Trophoblast cell (in vitro differentiated cells and primary cell): Measurements from ENCODE around the gene NKTR.

ENCODE experiments used
- DNase-seq, 2 donors: peaks; one replicate each; pipeline ENCODE4 v3.0.0-alpha.2; 2016
- H2AFZ ChIP-seq: 2 replicates; pipeline ENCODE4 v1.6.1; 2013; ENCODE audit warnings: low read length, moderate library complexity, mild to moderate bottlenecking; ENCODE audit not compliant: insufficient read depth, poor library complexity
- H2AK5ac ChIP-seq: 2 replicates; pipeline ENCODE4 v1.6.1; 2013; ENCODE audit warnings: mild to moderate bottlenecking, low read length
- H2BK120ac ChIP-seq: 2 replicates; pipeline ENCODE4 v1.6.1; 2013; ENCODE audit warnings: low read length, mild to moderate bottlenecking, moderate library complexity; ENCODE audit not compliant: insufficient read depth, poor library complexity
- H2BK12ac ChIP-seq: 2 replicates; pipeline ENCODE4 v1.6.1; 2013; ENCODE audit warnings: mild to moderate bottlenecking, low read length, moderate library complexity
- H2BK5ac ChIP-seq: 2 replicates; pipeline ENCODE4 v1.6.1; 2013; ENCODE audit warnings: low read length, low read depth, moderate library complexity, mild to moderate bottlenecking; ENCODE audit not compliant: poor library complexity
- H3K14ac ChIP-seq: 2 replicates; pipeline ENCODE4 v1.6.1; 2013; ENCODE audit warnings: mild to moderate bottlenecking, low read length
- H3K18ac ChIP-seq: 2 replicates; pipeline ENCODE4 v1.6.1; 2013; ENCODE audit warnings: mild to moderate bottlenecking, low read length
- H3K23ac ChIP-seq: 2 replicates; pipeline ENCODE4 v1.6.1; 2013; ENCODE audit warnings: low read length
- H3K27ac ChIP-seq: 2 replicates; pipeline ENCODE4 v1.5.1; 2013; ENCODE audit warnings: low read depth, mild to moderate bottlenecking, inconsistent platforms, low read length, moderate library complexity
- H3K27me3 ChIP-seq: 2 replicates; pipeline ENCODE4 v1.6.1; 2013; ENCODE audit warnings: inconsistent platforms, mild to moderate bottlenecking, low read length, moderate library complexity; ENCODE audit not compliant: insufficient read depth
- H3K36me3 ChIP-seq, 2 experiments: 1 replicate in 1 of 2; 2 replicates in 1 of 2; pipeline ENCODE4 v1.6.1; 2013; ENCODE audit warnings: low read length in 2 of 2, mild to moderate bottlenecking in 2 of 2, moderate library complexity in 1 of 2; ENCODE audit not compliant: insufficient read depth in 2 of 2, control insufficient read depth in 1 of 2
- H3K4ac ChIP-seq: 2 replicates; pipeline ENCODE4 v1.6.1; 2013; ENCODE audit warnings: low read depth, mild to moderate bottlenecking, low read length, moderate library complexity
- H3K4me1 ChIP-seq, 2 experiments: 1 replicate in 1 of 2; 2 replicates in 1 of 2; pipeline ENCODE4 v1.6.1; 2013; ENCODE audit warnings: low read length in 2 of 2, mild to moderate bottlenecking in 2 of 2, moderate library complexity in 1 of 2; ENCODE audit not compliant: insufficient read depth in 2 of 2, control insufficient read depth in 1 of 2
- H3K4me2 ChIP-seq: 2 replicates; pipeline ENCODE4 v1.6.1; 2013; ENCODE audit warnings: inconsistent platforms, mild to moderate bottlenecking, low read length, moderate library complexity
- H3K4me3 ChIP-seq: 2 replicates; pipeline ENCODE4 v1.5.1; 2013; ENCODE audit warnings: mild to moderate bottlenecking, low read depth, low read length, inconsistent platforms
- H3K79me1 ChIP-seq: one replicate; pipeline ENCODE4 v1.6.1; 2013; ENCODE audit warnings: low read length
- H3K79me2 ChIP-seq: 2 replicates; pipeline ENCODE4 v1.6.1; 2013; ENCODE audit warnings: low read length, mild to moderate bottlenecking; ENCODE audit not compliant: control insufficient read depth, insufficient read depth, poor library complexity
- H3K9ac ChIP-seq: 2 replicates; pipeline ENCODE4 v1.6.1; 2013; ENCODE audit warnings: mild to moderate bottlenecking, low read length
- H3K9me3 ChIP-seq: 2 replicates; pipeline ENCODE4 v1.6.1; 2013; ENCODE audit warnings: low read depth, mild to moderate bottlenecking, control low read depth, inconsistent platforms, low read length; ENCODE audit not compliant: insufficient read depth
- H4K12ac ChIP-seq: 2 replicates; pipeline ENCODE4 v1.6.1; 2013; ENCODE audit warnings: low read depth, mild to moderate bottlenecking, low read length, moderate library complexity
- H4K8ac ChIP-seq: 2 replicates; pipeline ENCODE4 v1.6.1; 2013; ENCODE audit warnings: low read depth, mild to moderate bottlenecking, low read length, moderate library complexity
- H4K91ac ChIP-seq: one replicate; pipeline ENCODE4 v1.6.1; 2013; ENCODE audit warnings: low read depth, mild to moderate bottlenecking, low read length, moderate library complexity
- WGBS: extraction: QIAGEN DNeasy Blood & Tissue Kit; methylation state at CpG from one replicate; pipeline ENCODE4 v1.1.7; 2013; ENCODE audit warnings: missing lambda C conversion rate; ENCODE audit not compliant: insufficient read length, insufficient coverage; ENCODE audit errors: extremely low coverage; 5-methylcytosine and 5-hydroxymethylcytosine counted together

The NKTR gene

DNA sequence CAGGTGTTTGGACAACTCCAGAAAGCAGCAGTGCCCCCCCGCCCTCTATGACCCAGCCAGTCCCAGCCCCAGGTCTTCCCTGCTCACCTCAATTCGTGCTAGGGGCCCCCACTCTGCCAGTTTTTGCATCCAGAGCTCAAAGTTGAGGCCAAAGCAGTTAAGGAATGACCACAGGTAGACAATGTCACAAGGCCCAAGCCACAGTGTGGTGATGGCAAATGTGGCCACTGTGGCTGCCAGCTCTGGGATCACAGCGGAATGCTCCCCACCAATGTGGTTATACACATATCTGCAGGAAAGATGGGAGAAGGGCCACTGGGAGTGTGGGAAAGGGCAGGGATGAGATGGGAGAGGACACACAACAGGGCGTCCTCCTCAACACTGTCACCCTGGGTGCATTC lies 93.0 kb downstream of the NKTR start:
- WGBS: no CpG with 5 or more reads among the region's 4 CpGs
- no peak overlapping the region for H3K18ac ChIP-seq
- no peak overlapping the region for H2AK5ac ChIP-seq
- no peaks in the 10 kb centered on the region for H3K4me1 ChIP-seq
- H2BK120ac ChIP-seq: no peak overlapping the region
- no peak overlapping the region for H3K23ac ChIP-seq
- H3K27ac ChIP-seq: no peak overlapping the region
- no peaks in the 10 kb centered on the region for H3K79me2 ChIP-seq
- peaks cover 11% of the 10 kb centered on the region for H3K9me3 ChIP-seq
- no peak overlapping the region for H3K4me3 ChIP-seq
- no peak overlapping the region for H4K91ac ChIP-seq
- no peak for DNase-seq
- no peaks in the 10 kb centered on the region for H3K27me3 ChIP-seq
- H4K8ac ChIP-seq: no peak overlapping the region
- no peak overlapping the region for H3K14ac ChIP-seq
- H3K4me2 ChIP-seq: no peak overlapping the region
- H3K36me3 ChIP-seq: no peaks in the 10 kb centered on the region
- no peak overlapping the region for H4K12ac ChIP-seq
- no peak overlapping the region for H2BK12ac ChIP-seq
- no peak overlapping the region for H2AFZ ChIP-seq
- no peak overlapping the region for H2BK5ac ChIP-seq
- H3K9ac ChIP-seq: no peak overlapping the region
- H3K79me1 ChIP-seq: no peaks in the 10 kb centered on the region
- no peak overlapping the region for H3K4ac ChIP-seq

DNA sequence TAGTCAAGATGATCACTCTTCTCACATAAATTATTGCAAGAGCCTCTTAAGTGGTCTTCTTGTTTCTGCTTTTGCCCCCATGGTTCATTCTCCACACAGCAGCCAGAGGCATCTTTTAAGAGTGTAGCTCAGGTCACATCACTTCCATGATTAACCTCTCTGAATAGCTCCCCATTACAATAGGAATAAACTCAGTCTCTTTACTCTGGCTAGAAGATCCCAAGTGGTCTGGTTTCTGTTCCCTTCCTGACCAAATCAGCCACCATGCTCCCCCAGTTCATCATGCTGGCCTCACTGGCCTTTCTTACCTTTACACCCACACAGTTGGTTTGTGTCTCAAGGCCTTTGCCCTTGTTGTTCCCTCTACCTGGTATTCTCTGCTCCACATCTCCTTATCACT lies 93.9 kb downstream of the NKTR start:
- Histone ChIP-seq H3K36me3 (no peaks in the 10 kb centered on the region), H2BK12ac (no peak overlapping the region), H3K79me2 (no peaks in the 10 kb centered on the region), H3K27me3 (no peaks in the 10 kb centered on the region), H4K8ac (no peak overlapping the region), H3K23ac (no peak overlapping the region), H3K79me1 (no peaks in the 10 kb centered on the region), H4K12ac (no peak overlapping the region), H3K4me1 (no peaks in the 10 kb centered on the region), H2AFZ (no peak overlapping the region), H3K4me2 (no peak overlapping the region), H3K9me3 (peaks cover 11% of the 10 kb centered on the region), H3K14ac (no peak overlapping the region), H3K27ac (no peak overlapping the region), H3K9ac (no peak overlapping the region), H4K91ac (no peak overlapping the region), H3K4me3 (no peak overlapping the region), H3K18ac (no peak overlapping the region), H3K4ac (no peak overlapping the region), H2BK120ac (no peak overlapping the region), H2AK5ac (no peak overlapping the region), H2BK5ac (no peak overlapping the region)
- no peak for DNase-seq

DNA sequence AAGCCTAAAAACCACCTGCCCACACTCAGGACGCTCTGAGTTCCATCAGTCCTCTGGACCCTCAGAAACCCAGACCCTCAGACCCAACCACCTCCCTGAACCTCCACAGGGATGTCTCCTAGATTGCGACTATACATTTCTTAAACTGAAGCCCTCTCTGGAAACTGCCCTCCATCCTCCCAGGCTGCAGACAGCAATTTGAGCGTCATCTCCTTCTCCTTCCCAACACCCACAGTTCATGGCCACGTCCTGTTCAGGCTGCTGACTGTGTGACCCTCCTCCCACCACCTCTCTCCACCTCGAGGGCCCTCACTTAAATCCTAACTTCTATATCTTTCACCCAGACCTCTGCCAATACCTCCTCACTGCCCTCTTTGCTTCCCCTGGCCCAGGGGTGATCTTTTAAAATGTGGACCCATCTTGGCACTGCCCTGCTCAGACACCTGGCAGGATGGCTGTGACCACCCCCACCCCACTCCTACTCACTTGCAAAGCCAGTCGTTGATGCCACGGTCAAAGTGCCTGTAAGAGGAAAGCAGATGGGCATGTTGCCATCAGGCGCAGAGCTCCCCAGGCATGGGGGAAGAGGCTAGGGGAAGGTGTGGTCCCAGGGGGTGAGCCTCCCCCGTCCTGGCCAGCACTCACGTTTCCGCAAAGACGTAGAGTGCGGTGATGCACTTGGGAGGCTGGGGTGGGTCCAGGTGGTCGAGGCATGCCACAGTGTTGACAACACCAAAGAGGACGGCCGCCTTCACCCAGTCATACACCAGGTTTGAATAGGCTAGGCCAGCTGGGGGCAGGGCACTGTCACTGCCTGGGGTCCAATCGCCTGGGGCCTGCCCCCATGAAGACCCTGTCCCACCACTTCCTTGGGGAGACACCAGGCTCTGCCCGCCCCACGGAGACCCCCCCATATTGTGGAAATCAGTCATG lies 96.1 kb downstream of the NKTR start:
- no peak overlapping the region for H2AK5ac ChIP-seq

DNA sequence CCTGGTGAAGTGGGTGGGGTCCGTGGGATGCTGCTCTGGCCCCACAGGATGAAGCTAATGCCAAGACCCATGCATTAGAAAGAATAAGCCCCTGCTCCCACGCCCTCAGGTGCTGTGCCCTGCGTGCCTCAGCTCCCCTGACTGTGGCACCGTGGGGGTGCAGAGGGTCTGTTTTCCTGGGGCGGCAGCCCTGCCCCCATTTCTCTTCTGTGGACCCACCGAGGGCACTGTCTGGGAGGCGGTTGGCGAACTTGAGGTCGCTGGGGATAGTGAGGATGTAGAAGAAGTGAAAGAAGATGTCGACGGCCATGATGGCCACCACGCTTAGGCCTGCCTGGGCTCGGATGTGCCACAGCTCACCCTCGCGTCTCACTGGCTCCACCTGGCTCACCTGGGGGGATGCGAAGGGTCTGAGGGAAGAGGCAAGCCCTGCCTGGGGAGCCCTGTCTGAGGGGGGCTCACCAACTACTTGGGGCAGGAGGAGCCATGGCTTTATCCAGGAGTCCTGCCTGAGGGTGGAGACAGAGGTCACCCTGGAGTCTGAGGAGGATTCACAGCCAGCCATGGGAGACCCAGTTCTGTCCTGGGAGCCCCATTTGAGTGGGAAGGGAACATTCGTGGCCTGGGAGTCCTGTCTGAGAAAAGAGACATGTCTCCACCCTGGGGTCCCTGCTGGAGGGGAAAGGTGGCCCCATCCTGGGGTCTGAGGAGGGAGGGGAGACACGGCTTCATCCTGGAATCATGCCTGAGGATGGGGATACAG lies 97.0 kb downstream of the NKTR start:
- Histone ChIP-seq H2BK120ac (no peak overlapping the region), H3K9me3 (peaks cover 5% of the 10 kb centered on the region), H3K79me1 (no peaks in the 10 kb centered on the region), H3K9ac (no peak overlapping the region), H4K91ac (no peak overlapping the region), H3K14ac (no peak overlapping the region), H3K4ac (no peak overlapping the region), H3K4me2 (no peak overlapping the region), H2AFZ (no peak overlapping the region), H3K4me3 (no peak overlapping the region), H3K27me3 (no peaks in the 10 kb centered on the region), H3K27ac (no peak overlapping the region), H4K8ac (no peak overlapping the region), H3K23ac (no peak overlapping the region), H3K36me3 (no peaks in the 10 kb centered on the region), H2AK5ac (no peak overlapping the region), H2BK5ac (no peak overlapping the region), H3K18ac (no peak overlapping the region), H2BK12ac (no peak overlapping the region), H4K12ac (no peak overlapping the region), H3K79me2 (no peaks in the 10 kb centered on the region), H3K4me1 (no peaks in the 10 kb centered on the region)
- no peak for DNase-seq
- WGBS: no CpG with 5 or more reads among the region's 18 CpGs

More for the DNA sequence above, 96.1 kb downstream of the NKTR start:
- Histone ChIP-seq H3K79me1 (no peaks in the 10 kb centered on the region), H3K23ac (no peak overlapping the region), H3K4me2 (no peak overlapping the region), H3K79me2 (no peaks in the 10 kb centered on the region), H4K91ac (no peak overlapping the region), H3K18ac (no peak overlapping the region), H3K27ac (no peak overlapping the region), H3K4me3 (no peak overlapping the region), H2BK12ac (no peak overlapping the region), H4K12ac (no peak overlapping the region), H4K8ac (no peak overlapping the region), H2AFZ (no peak overlapping the region), H2BK120ac (no peak overlapping the region), H3K27me3 (no peaks in the 10 kb centered on the region), H3K9me3 (peaks cover 5% of the 10 kb centered on the region), H2BK5ac (no peak overlapping the region), H3K9ac (no peak overlapping the region), H3K14ac (no peak overlapping the region), H3K36me3 (no peaks in the 10 kb centered on the region), H3K4me1 (no peaks in the 10 kb centered on the region), H3K4ac (no peak overlapping the region)
- DNase-seq: no peak
- WGBS: no CpG with 5 or more reads among the region's 19 CpGs
